DMS79 (cell line): ENCODE measurements around the gene DNAJB2.
A peak's percentile ranks its signal among the peaks of the same experiment; 100 is the strongest.
"Not testable (repeated sequence)": the region's sequence is repeated elsewhere in the genome, so short reads cannot be mapped to it uniquely, and the experiment has no call there.

Experiments
- DNase-seq: peaks from one replicate; lab custom pipeline; 2025; lab: John Stamatoyannopoulos, UW

Gene DNAJB2

DNA sequence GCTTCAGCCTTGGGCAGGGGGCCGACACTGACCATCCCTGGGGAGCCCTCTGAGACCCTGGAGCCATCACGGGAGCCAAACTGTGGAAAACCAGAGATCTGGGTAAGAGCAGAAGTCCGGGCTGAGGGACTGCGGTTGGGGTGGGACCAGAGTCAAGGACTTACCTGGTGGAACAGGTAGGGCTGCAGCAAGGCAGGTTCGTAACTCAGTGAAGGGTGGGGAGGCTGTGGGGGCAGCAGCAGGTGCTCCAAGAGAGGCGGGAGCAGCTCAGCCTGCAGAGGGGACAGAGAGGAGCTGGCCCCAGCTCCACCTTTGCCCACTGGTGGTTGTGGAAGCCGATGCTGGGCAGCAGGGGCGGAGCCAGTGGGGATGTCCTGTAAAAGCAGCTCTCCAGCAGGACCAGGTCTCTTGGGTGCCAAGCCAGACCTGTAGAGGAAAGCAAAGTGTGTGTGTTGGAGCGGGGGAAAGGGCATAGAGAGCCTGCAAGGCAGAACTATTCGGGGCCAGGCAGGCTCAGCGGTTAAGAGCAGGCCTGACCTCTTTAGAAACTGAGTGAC is 23.3 kb downstream of the DNAJB2 start:
- DNase-seq = no peak

DNA sequence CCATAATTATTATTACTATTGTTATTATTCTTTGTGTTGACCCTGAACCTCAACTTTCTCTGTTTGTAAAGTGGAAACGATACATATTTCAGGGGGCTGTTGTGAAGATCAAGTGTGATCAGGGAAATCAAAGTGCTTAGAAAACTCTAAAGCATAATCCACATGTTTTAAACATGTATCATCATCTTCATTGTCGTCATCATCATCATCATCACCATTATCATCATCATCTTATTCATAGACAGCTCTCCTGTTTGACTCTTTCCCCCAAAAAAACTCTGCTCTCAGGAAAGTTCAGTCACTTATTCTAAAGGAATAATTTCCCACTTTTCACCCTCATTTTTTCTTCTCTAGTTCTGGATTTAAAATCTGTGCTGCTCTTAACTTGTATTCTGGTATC is 25.1 kb downstream of the DNAJB2 start:
- DNase-seq = no peak

DNA sequence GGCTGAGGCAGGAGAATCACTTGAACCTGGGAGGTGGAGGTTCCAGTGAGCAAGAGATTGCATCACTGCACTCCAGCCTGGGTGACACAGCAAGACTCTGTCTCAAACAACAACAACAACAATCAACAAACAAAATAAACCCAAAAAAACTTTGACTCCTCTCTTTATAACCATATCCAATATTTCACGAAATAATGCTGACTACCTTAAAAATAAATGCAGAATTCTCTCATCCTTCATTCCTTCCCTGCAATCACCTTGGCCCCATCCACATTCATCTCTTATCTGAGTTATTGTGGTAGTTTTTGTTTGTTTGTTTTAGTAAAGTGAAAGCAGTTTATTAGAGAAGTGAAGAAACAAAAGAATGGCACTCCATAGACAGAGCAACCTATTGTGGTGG is 26.9 kb downstream of the DNAJB2 start:
- DNase-seq = no peak

DNA sequence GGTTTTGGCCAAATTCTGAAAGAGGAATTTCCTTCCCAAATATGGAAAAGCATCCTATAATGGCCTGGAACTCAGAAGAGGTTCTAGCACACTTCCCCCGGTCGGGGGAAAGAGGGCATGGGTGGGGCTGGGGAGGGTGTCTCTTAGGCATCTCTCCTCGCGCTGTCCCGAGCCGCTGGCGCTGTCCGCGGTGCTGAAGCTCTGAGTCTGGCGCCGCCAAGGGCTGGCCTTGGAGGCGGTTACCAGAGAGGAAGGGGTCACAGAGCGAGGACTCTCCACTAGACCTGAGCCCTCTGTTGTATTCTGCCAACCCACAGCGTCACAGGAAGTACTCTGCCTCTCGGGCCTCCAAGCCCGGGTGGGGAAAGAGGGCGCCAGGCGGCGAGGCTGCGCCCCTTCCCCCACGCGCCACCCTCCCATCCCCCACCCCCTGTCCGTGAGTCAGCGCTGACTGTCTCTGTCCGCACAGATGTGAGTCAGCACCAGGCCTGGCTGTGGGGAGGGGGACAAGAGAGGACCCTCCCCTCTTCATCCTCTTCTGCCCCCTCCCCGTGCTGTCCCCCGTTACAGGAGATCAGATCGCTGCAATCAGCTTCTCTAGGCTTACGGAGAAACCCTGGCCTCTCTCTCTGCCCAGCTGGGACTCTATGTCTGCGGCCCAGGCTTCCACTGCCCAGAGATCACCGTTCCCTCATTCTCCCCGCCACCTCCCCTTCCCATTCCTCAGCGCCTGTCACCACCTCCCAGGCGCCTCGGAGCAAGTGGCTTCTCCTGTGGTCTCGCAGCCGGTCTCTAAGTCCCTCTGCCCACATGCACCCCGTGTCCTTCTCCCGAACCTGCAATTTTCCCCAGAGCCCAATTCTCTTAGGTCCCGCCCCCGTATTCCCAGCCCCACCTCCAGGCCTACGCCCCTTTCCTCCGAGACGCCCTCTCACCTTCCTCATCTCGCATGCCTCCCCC is 29.3 kb downstream of the DNAJB2 start:
- DNase-seq = peak; percentile 30

DNA sequence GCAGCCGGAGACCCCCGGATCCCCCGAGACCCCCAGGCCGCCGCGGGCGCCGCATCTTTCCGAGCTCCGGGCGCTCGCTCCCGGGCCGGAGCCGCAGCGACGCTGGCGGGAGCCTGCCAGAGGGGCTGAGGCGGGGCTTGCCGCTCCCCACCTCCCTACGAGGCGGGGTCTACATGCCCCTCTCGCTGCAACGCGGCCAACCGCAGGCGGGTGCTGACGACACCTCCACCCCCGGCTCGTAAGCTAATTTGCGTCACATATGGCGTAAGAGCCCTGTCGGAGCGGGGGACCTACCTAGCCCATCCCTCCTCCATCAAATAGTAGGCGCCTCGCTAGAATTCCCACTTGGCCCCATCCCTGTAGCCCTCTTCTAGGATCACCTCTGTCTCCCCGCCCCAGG is 30.1 kb downstream of the DNAJB2 start, which contains the start of gene PTPRN:
PTPRN (minus strand) TSS at position 124 of the 400 bp plus-strand sequence; CDS start at position 55, 69 bp downstream.
- DNase-seq = peak; percentile 18

DNA sequence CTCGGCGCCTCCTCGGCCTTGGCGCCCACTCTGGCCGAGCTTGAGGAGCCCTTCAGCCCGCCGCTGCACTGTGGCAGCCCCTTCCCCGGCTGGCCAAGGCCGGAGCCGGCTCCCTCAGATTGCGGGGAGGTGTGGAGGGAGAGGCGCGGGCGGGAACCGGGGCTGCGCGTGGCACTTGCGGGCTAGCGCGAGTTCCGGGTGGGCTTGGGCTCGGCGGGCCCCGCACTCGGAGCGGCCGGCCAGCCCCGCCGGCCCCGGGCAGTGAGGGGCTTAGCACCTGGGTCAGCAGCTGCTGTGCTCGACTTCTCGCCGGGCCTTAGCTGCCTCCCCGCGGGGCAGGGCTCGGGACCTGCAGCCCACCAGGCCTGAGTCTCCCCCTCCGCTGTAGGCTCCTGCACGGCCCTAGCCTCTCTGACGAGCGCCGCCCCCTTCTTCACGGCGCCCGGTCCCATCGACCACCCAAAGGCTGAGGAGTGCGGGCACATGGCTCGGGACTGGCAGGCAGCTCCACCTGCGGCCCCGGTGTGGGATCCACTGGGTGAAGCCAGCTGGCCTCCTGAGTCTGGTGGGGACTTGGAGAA is 33.6 kb downstream of the DNAJB2 start:
- DNase-seq = not testable (repeated sequence)

DNA sequence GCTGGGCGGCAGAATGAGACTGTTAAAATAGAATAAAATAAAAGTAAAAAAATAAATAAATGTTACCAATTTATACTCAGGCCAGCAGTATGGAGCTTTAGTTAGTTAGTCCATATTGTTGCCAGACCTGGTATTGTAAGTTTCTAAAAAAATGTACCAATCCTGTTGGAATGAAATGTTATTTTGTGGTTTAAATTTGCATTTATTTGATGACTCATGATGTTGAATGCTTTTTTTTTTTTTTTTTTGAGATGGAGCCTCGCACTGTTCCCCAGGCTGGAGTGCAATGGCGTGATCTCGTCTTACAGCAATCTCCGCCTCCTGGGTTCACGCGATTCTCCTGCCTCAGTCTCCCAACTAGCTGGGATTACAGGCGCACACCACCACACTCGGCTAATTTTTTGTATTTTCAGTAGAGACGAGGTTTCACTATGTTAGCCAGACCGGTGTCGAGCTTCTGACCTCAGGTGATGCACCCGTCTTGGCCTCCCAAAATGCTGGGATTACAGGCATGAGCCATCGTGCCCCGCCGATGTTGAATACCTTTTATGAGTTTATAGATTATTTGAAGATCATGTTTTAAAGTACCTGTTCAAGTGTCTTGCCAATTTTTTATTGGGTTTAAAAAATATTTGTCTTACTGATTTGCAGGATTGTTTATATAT is 35.8 kb downstream of the DNAJB2 start:
- no peak for DNase-seq

DNA sequence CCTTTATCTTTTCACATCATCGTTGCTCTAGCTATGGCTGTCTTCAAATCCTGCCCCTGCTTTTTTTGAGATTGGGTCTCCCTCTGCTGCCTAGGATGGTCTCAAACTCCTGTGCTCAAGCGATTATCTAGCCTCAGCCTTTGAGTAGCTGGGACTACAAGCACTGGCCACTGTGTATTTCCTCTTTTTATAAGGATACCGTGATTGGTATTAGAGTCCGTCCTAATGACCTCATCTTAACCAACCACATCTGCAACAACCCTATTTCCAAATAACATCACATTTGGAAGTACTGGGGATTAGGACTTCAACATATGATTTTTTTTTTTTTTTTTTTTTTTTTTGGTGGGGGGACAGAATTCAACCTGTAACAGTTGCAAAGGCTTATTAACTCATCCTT is 44.3 kb downstream of the DNAJB2 start:
- no peak for DNase-seq

DNA sequence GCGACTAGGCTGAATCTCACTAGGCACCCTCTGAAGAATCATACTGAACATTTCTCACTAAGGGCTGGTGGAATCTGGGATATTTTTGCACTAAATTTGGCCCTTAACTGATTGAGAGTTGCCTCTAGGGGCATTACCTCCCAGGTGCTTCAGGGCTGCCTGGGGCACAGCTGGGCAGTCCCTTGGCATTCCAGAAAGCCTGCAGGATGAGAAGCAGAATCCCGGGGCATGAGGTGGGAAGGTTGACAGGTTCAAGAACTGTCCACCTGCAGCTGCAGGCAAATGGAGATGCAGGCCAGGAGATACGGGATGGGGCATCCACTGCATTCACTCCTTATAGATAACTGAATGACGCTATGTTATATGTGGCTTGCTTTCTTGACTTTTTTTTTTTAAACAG is 46.0 kb downstream of the DNAJB2 start:
- DNase-seq = no peak

DNA sequence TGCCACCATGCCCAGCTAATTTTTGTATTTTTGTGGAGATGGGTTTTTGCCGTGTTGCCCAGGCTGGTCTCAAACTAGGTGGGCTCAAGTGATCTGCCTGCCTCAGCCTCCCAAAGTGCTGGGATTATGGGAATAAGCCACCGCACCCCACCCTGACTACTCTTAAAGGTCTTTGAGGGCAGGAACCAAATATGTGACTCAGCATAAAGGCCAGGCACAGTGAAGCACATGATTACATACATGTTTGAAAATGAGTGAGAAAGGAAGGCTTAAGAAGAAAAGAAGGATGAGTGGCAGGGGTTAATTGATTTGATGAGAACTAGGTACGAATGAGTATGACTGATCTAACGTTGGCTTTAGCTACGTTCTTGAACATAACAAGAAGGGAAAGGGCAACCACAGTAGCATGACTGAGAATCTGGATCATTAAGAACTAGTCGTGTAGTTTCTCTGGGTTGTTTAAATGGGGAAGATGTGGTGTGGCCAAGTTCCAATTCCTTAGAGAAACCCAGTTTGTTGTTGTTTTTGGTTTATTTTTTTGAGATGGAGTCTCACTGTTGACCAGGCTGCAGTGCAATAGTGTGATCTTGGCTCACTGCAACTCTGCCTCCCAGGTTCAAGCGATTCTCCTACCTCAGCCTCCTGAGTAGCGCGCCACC is 46.6 kb downstream of the DNAJB2 start:
- no peak for DNase-seq

DNA sequence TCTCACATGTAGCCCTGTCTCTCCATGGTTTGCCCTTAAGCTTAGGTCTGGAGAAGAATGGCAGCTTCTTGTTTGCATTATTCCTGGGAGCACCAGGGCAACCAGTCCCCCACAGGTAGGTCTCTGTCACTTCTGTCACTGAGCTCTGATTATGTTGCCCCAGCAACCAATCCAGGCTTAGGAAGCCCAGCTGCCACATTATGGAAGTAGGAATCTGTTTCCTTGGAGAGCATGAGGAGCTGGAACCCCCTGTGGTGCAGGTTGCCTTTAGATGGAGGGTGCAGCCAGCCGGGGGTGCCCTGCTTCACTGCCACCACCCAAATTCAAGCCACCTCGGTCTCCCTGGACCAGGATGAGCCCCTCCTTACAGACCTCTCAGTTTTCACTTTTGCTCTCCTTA is 48.6 kb downstream of the DNAJB2 start:
- DNase-seq = no peak

DNA sequence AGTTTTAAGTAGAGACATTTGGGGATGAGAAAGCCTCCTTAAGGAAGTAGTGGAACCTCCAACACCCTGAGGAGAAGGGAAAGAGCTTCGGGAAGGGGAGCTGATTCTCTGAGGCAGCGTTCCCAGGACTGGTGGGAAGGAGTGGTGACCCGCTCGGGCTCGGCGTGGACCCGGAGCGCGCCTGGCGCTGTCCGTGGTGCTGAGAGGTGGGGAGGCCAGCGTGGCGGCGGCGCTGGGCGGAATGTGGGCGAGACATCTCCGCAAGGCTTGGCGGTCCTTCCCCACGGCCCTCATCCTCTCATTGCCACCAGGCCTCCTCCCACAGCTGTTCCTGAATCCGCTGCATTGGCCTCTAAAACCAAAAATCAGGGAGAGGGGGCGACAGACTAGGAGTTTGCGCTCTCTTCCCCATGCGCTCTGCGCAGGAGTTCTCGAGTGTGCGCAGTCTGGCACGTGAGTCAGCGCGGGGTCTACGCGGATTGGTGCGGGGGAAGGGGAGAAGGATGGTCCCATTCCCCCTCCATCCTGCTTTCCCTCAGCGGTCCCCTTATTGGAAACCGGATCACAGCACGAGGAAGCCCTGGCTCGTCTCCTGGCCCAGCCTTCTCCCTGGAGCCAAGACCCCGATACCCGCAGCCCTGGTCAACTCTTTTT is 52.5 kb downstream of the DNAJB2 start:
- no peak for DNase-seq

DNA sequence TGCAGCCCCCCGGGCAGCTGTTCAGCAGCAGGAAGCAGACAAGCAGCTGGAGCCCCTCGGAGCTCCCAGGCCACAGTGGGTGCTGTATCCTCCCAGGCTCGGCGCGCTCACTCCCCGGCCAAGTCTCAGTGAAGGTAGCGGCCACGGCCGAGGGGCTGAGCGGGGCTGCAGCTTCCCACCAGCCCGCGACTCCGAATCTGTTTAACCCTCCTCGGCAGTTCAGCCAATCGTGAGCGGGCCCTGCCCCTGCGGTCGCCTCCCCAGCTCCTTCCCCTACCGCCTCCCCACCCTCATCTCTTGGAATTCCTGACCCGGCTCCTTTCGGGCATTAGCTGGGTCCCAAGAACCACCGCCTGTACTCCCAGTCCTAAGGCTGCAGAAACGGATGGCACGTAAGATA is 53.4 kb downstream of the DNAJB2 start, which contains the start of gene RESP18:
RESP18 (minus strand) TSS at position 203 of the 400 bp plus-strand sequence.
- DNase-seq = no peak

DNA sequence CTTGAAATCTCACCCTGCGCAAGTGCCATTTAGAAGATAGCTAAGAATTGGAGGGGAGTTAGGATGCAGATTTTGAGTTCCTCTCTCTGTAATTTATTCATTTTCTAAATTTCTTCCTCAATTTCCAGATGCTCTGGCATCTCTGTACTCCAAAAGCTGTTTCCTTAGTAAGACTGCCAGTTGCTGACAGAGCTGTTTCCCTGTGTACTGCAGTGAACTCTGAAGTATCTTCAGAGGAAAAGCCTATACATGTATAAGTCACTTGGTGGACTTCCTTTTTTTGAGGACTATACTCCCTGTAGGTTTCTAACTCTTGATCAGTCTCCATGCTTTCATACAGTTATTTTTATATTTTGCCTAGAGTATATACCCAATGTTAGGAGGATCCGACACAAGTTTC is 54.9 kb downstream of the DNAJB2 start:
- DNase-seq = no peak

DNA sequence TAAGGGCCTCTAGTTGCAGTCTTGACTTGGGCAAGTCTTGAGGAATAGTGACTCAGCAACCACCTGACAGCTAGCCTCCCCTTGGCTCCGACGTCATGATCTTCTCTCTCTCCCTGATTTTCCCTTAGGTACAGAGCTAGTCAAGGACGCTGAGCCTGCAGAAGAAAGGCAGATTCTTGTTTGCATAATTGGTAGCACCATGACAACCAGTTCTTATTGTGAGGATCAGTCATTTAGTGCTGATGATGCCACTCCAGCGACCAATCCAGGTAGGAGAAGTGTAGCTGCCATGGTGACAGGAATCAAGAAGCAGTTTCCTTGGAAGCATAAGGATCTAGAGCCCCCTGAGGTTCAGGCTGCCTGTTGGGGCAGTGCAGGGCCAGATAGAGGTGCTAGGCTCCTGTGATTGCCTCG is 56.2 kb downstream of the DNAJB2 start:
- DNase-seq = peak; percentile 62
